Measurements from ENCODE around the gene SLC35A2.

SLC35A2 gene

GRCh38 chrX:48927123-48927522 is 15.7 kb upstream of the SLC35A2 start:
- TF ChIP-seq, protein P1, sequence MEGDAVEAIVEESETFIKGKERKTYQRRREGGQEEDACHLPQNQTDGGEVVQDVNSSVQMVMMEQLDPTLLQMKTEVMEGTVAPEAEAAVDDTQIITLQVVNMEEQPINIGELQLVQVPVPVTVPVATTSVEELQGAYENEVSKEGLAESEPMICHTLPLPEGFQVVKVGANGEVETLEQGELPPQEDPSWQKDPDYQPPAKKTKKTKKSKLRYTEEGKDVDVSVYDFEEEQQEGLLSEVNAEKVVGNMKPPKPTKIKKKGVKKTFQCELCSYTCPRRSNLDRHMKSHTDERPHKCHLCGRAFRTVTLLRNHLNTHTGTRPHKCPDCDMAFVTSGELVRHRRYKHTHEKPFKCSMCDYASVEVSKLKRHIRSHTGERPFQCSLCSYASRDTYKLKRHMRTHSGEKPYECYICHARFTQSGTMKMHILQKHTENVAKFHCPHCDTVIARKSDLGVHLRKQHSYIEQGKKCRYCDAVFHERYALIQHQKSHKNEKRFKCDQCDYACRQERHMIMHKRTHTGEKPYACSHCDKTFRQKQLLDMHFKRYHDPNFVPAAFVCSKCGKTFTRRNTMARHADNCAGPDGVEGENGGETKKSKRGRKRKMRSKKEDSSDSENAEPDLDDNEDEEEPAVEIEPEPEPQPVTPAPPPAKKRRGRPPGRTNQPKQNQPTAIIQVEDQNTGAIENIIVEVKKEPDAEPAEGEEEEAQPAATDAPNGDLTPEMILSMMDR (IDR thresholded peaks at IDR 0.05; ENCODE audit: low read depth, low read length) = no peak
- DNase-seq (ENCODE audit: extremely low read depth, low read depth) = no peak

- DNase-seq (ENCODE audit: extremely low read depth, low read depth) = no peak
- TF ChIP-seq, protein P1 (IDR thresholded peaks at IDR 0.05; ENCODE audit: low read depth, low read length) = no peak
These were observed 12.8 kb upstream of the SLC35A2 start for GRCh38 chrX:48924270-48924669.

- TF ChIP-seq, protein P1 (IDR thresholded peaks at IDR 0.05; ENCODE audit: low read depth, low read length) = no peak
- no peak for DNase-seq (ENCODE audit: extremely low read depth, low read depth)
These were observed 12.3 kb upstream of the SLC35A2 start for GRCh38 chrX:48923771-48924170.

GRCh38 chrX:48920718-48921104 is 9.3 kb upstream of the SLC35A2 start:
- TF ChIP-seq, protein P1 (IDR thresholded peaks at IDR 0.05; ENCODE audit: low read depth, low read length) = no peak
- no peak for DNase-seq (ENCODE audit: extremely low read depth, low read depth)

DNA sequence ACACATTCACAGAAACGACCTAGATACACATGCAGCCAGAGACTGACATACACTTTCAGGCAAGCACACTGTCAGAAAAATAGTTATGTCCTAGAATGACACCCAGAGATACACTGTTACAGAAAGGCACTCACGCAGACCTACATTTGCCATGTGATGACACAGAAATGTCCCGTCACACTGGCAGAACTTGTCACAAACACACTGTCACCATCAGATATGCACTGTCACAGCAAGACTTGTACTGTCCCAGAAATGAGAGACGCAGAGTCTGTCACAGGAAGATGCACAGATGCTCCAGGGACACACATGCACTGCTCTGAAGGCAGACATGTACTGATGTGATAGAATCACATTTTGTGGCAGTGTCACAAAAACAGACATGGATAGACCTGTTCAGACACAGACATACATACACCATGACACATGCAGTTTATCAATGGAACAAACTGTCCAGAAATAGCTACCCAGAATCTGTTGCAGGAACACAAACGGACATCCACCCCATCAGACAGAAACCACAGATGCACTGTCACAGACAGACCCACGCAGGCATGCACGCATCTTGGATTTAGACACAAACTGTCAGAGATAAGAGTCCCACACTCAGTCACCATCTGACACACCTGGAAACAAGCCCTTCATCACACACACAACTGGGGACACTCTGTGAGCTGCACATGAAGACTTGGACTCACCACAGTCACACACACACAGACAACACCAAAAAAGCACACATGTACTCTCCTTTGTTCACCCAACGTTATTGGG is 8.7 kb upstream of the SLC35A2 start:
- no peak for DNase-seq (ENCODE audit: extremely low read depth, low read depth)
- TF ChIP-seq, protein P1 (IDR thresholded peaks at IDR 0.05; ENCODE audit: low read depth, low read length) = no peak

GRCh38 chrX:48919360-48919841 is 8.0 kb upstream of the SLC35A2 start:
- no peak for DNase-seq (ENCODE audit: extremely low read depth, low read depth)
- TF ChIP-seq, protein P1 (IDR thresholded peaks at IDR 0.05; ENCODE audit: low read depth, low read length) = no peak

- no peak for DNase-seq (ENCODE audit: extremely low read depth, low read depth)
- TF ChIP-seq, protein P1 (IDR thresholded peaks at IDR 0.05; ENCODE audit: low read depth, low read length) = no peak
These were observed 7.3 kb upstream of the SLC35A2 start, which contains the start of gene PIM2 for GRCh38 chrX:48918643-48919340. TSS of gene PIM2 (minus strand) at chrX:48919024. CDS start at chrX:48918834, 190 bp downstream.
